ENCODE results near the gene UNC13D.
"Not testable (repeated sequence)": the region's sequence is repeated elsewhere in the genome, so short reads cannot be mapped to it uniquely, and the experiment has no call there.

Gene UNC13D

DNA sequence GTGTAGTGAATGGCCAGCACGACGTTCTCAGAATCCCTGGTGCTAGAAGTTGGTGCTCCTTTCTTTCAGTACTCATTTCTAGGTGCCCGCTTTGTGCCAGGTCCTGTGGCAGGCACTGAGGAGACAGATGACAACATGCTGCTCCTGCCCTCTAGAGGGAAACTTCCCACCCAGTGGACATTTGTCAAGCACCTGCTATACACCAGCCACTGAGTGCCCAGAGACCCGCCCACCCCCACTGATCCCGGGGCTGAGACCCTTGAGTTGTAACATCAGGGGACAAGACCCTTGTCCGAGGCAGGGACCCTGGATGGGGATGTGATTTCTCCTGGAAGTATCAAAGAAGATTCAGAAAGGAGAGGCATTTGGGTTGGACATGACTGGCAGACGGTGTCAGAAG lies 25.1 kb downstream of the UNC13D start:
- no peak for DNase-seq

GRCh38 chr17:75818326-75818885 lies 25.8 kb downstream of the UNC13D start:
- no peak for DNase-seq

- no peak for DNase-seq
Observed at GRCh38 chr17:75817571-75817970, 26.6 kb downstream of the UNC13D start.

DNA sequence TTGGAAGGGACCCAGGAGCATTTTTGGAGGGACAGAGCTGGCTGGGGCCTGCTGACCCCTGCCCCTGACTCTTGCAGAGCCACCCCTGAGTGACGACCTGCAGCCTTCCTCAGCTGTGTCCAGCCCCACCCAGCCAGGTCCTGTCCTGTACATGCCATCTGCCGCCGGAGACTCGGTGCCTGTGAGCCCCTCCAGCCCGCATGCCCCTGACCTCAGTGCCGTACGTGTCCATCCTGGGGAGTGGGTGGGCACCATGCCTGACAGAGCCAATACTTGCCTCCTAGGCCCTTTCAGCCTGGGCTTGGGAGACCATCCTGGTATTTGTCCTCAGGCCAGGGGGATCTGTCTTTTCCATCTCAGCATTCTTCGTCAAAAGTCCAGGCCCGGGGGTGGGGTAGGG lies 27.5 kb downstream of the UNC13D start:
- DNase-seq = no peak

DNA sequence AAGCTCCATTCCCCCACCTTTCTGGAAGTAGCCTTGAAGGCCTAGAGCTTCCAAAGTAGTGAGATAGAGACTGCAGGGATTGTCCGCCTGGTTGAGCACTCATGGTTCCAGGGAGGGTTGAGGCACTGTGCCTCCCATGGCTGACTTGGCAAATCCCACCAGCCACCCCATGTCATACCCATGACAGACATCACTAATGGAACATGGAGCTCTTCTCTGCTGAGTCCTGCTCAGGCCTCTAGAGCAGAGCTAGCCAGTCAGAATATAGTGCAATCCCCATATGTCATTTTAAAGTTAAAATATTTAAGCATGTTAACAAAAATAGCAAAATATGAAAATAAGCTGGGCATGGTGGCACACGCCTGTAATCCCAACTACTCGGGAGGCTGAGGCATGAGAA lies 28.8 kb downstream of the UNC13D start:
- no peak for DNase-seq

DNA sequence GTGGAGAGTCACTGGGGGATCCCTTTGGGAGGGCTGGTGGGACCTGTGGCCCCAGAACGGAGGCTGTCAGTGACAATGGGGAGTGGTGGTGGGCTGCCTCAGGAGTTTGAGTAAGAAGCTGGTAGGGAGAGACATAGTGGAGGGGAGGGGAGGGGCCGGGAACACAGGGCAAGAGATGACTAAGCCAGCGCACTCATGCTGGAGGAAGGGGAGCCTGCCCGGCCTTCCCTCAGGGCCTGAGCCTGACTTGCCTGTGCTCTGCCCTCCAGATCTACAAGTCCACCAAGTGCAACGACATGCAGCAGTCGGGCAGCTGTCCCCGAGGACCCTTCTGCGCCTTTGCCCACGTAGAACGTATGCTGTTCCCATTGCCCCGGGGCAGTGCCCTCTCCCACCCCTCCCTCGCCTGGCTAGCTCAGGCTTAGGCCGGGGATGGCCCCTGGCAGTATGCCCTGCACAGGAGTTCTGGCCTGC lies 29.3 kb downstream of the UNC13D start:
- DNase-seq = no peak

- no peak for DNase-seq
Observed at GRCh38 chr17:75814021-75814395, 30.2 kb downstream of the UNC13D start.

- no peak for DNase-seq
Observed at GRCh38 chr17:75813081-75814020, 30.9 kb downstream of the UNC13D start.

DNA sequence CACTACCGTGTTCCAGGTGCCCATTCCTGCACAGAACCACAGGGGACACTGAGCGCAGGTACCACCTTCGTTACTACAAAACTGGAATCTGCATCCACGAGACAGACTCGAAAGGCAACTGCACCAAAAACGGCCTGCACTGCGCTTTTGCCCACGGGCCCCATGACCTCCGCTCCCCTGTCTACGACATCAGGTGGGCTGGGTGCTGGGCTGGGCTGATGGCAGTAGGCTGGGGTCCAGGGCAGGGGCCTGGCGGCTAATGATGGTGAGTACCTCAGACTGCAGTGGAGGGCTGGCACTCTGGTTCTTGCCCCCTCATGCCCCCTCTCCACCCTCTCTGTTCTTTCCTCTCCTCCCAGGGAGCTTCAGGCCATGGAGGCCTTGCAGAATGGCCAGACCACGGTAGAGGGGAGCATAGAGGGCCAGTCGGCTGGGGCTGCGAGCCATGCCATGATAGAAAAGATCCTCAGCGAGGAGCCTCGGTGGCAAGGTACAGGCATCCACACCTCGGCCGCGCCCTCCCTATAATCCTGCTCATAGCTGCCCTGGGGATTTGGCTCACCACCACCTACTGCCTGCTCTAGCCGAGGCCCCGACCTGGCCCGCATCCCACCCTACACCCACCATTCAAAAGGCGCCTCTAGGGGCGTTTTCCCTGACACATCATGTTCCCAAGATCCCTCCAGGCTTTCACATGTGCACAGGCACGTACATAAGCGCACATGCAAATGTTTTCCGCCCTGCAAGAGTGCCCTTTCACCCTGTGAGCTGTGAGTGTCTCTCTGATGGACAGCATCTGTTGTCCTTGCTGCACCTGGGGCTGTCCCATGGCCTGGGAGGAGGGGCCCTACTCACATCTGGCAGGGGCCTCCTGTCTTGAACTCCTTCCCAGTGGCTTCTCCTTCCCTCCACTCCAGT lies 31.8 kb downstream of the UNC13D start:
- DNase-seq = no peak

DNA sequence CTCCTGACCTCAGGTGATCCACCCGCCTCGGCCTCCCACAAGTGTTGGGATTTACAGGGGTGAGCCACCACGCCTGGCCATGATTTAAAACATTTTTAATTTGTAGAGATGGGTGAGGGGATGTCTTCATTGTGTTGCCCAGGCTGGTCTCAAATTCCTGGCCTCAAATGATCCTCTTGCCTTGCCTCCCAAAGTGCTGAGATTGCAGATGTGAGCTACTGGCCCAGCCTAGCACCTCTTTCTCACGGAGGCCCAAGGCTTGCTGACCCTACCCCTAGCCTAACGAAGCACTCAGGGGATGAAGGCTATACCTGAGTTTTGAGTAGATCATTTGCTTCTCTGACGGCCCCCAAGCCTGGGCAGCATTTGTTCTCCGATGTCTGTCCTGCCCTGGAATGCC lies 33.0 kb downstream of the UNC13D start:
- DNase-seq = no peak

- not testable (repeated sequence) for DNase-seq
Observed at GRCh38 chr17:75810756-75811155, 33.4 kb downstream of the UNC13D start.

DNA sequence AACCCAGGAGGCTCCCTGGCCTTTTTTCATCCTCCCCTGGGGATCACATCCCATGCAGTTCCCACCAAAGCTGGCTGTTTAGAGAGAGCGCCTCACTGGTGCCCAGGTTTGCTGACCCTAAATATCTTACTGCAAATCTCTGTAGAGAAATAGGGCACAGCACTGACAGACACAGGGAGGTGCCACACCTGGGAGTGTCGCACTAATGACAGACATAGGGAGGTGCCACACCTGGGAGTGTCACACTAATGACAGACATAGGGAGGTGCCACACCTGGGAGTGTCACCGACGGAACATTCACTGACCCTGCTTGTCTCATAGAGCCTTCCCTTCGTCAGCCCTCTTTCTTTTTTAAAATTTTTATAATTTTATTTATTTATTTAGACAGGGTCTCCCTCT lies 34.0 kb downstream of the UNC13D start:
- DNase-seq = no peak

DNA sequence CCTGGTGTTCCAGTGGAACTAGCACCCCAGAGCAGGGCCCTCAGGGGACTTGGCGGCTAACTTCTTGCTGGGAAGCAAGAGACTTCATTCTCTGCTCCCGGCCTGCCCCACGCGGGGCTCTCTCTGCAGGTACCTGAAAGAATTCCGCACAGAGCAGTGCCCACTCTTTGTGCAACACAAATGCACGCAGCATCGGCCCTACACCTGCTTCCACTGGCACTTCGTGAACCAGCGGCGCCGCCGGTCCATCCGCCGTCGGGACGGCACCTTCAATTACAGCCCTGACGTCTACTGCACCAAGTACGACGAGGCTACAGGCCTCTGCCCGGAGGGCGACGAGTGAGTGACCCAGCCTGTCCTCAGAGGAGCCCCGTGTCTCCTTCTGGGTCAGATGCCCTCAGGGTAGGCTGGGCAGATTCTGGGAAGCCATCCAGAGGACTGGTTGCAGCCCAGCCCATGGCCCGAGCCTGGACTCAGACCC lies 34.5 kb downstream of the UNC13D start:
- no peak for DNase-seq

- no peak for DNase-seq
Observed at GRCh38 chr17:75808905-75809621, 35.1 kb downstream of the UNC13D start.

- no peak for DNase-seq
Observed at GRCh38 chr17:75808549-75808904, 35.7 kb downstream of the UNC13D start.

GRCh38 chr17:75807861-75808260 lies 36.3 kb downstream of the UNC13D start:
- DNase-seq = no peak

DNA sequence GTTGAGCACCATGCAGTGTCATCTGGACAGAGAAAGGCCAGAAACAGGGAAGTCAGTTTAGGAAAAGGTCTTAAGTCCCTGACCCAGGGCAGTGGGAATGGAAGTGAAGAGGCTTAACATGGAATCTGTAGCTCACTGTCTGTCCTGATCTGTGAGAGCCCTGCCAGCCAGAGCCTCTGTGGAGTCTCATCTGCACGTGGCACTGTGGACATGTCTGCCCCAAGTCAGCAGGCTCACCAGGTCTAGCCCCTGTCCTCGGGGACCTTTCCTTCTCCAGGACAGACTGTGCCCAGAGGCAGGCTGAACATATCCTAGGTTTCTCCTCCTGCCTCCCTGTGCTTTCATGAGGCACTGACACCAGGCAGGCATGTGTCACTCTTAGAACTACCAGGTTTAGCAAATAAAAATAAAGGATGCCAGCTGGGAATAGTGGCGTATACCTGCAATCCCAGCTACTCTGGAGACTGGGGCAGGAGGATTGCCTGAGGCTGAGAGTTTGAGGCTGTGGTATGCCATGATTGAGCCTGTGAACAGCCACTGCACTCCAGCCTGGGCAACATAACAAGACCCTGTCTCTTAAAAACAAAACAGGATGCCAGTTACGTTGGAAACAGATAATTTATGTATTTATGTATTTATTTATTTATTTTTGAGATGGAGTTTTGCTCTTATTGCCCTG lies 37.2 kb downstream of the UNC13D start:
- no peak for DNase-seq

DNA sequence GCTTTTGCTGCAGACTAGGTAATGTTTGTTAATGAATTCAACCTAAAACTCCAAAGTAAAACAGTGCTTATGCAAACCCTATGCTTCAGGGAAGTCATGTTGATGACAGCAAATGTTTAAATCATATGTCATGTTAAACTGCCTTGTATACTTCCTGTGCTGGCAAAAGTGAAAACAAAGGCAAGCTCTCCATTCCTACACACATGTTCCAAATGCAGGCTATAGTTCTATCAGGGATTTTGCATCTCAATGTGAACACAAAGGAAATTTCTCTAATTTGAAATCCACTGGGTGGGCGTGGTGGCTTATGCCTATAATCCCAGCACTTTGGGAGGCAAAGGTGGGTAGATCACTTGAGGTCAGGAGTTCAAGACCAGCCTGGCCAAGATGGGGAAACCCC lies 40.3 kb downstream of the UNC13D start:
- no peak for DNase-seq

DNA sequence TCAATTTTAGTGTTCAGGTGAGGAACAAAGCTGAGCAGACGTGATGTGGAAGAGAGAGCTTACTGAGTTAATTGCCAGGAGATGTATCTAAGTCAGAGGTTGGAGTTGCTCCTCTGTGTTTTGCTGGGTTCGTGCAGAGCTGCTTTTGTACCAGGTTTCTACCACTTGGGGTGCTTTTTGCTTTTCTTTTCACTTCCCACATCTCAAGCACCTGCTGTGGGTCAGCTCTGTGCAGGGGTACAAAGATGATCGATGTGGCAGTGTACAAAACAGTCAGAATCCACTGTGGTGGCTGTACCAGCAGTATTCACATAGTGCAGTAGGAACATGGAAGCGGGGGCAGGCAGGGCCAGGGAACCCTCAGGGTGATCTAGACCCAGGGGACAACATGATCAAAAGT lies 44.8 kb downstream of the UNC13D start:
- DNase-seq = no peak

DNA sequence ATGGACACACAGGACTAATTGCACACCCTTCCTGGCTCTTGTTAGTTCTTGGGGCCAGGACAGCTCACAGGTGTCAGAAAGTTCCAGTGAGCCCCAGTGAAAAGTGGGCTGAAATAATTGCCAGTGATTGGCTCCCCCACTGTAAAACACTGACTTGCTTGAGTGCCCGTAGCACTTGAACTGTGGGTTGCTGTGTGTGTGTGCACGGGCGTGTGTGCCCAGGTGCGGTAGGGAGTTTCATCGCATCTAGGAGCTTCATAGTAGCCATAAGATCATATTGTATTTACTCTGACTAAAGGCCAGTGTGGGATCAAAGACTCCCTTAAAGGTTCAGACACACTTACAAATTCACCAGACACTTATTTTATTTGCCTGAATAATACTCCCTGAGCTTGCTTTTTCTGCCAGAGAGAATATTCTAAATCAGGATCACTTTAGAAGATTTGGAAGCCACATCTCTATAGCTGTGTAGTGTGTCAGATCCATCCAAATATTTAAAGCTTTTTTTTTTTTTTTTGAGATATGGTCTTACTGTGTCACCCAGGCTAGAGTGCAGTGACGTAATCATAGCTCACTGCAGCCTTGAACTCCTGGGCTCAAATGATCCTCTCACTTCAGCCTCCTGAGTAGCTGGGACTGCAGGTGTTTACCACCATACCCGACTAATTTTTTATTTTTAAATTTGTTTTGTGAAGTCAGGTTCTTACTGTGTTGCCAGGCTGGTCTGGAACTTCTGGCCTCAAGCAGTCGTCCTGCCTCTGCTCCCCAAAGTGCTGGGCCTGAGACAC lies 48.2 kb downstream of the UNC13D start:
- no peak for DNase-seq

GRCh38 chr17:75793460-75793859 lies 50.7 kb downstream of the UNC13D start:
- no peak for DNase-seq

Measured in stimulated activated CD4-positive, alpha-beta T cell treated with anti-CD3 and anti-CD28 coated beads, Interleukin-2, amount 100 ng/mL, for 24 hours (primary cell).